ENCODE measurements around the gene PIGO. TPM values are rescaled to one million over a fixed set of nuclear protein-coding genes. Genes with fewer than 3 reads are reported as not detected.

The PIGO gene
- total RNA-seq, 2 experiments from 2014 or later, result 28.5 to 31.6 TPM

- CTCF ChIA-PET, result no interaction called here
Measured at GRCh38 chr9:35054871-35055644, 41.3 kb downstream of the PIGO start.

DNA sequence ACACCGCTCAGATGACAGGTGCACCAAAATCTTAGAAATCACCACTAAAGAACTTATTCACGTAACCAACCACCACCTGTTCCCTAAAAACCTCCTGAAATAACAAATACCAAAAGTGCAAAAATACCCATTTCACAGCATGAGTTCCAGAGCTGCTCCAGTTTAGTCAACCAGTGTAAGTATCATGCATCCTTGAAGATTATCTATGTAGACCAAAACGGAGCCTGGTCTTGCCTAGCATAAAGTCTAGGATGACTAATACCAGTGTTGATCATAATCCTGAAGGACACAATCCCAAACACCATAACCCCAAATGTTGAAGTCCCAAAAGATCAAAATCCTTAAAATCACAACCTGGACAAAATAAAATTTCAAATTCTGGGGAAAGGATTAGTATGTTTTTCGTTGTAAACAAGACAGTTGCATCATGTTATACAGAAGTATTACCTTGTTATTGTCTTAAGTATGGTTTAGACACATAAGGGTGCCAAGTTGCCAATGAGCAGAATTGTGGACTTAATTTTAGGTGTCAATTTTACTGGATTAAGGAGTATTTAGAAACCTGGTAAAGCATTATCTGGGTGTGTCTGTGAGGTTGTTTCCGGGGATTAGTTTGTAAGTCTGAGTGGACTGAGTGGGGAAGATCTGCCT, 42.1 kb downstream of the PIGO start:
- no peak for ATAC-seq
- no peaks in the 10 kb centered on the region for H3K27me3 Mint-ChIP-seq
- H3K9me3 Mint-ChIP-seq (ENCODE audit: low read depth), result no peaks in the 10 kb centered on the region
- no peak for DNase-seq
- CTCF ChIA-PET, result no interaction called here
- peak overlapping the region; percentile 10 for H3K27ac Mint-ChIP-seq
- no peaks in the 10 kb centered on the region for H3K4me1 Mint-ChIP-seq
- peaks cover 62% of the 10 kb centered on the region for H3K36me3 Mint-ChIP-seq
- no peak overlapping the region for H3K4me3 Mint-ChIP-seq

More at GRCh38 chr9:35054871-35055644, 41.3 kb downstream of the PIGO start:
- Mint-ChIP-seq H3K4me3 (no peak overlapping the region), H3K36me3 (peaks cover 67% of the 10 kb centered on the region), H3K4me1 (no peaks in the 10 kb centered on the region), H3K27ac (no peak overlapping the region), H3K9me3 (ENCODE audit: low read depth) (no peaks in the 10 kb centered on the region), H3K27me3 (no peaks in the 10 kb centered on the region)
- ATAC-seq (no peak), DNase-seq (no peak)

- Mint-ChIP-seq H3K9me3 (ENCODE audit: low read depth) (no peaks in the 10 kb centered on the region), H3K4me3 (no peak overlapping the region), H3K27ac (peak overlapping the region; percentile 26), H3K4me1 (no peaks in the 10 kb centered on the region), H3K36me3 (peaks cover 41% of the 10 kb centered on the region), H3K27me3 (no peaks in the 10 kb centered on the region)
- peak; percentile 84 for ATAC-seq
- DNase-seq, result peak; percentile 69
- CTCF ChIA-PET, result interaction anchor here (0.9 to 3.3 kb wide), 15 partner anchors 10 to 502 kb away, joined by 3 to 48 read pairs (median 8); partner anchors contain the start of genes FANCG, PIGO and VCP
Measured at GRCh38 chr9:35051069-35051967, 45.1 kb downstream of the PIGO start.

DNA sequence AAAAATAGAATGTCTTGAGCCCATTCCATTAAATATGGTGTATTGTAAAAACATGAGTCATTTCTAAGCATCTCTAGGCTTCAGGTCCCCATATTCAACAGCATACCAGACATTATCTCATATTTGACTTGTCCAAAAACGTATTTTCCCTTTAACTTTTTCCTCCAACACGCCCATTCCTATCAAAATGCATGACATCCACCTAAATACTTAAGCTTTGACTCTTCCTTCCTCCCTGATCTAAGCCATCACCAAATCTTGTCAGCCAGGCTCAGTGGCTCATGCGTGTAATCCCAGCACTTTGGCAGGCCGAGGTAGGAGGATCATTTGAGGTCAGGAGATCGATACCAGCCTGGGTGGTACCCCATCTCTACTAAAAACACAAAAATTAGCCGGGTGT, 47.9 kb downstream of the PIGO start:
- peaks cover 21% of the 10 kb centered on the region for H3K36me3 Mint-ChIP-seq
- no peak for ATAC-seq
- no peak for DNase-seq
- CTCF ChIA-PET, result interaction anchor here (1.7 kb wide), 1 partner anchor 149 kb away, joined by 8 read pairs; no protein-coding TSS in a partner anchor
- H3K4me3 Mint-ChIP-seq, result no peak overlapping the region
- no peaks in the 10 kb centered on the region for H3K9me3 Mint-ChIP-seq (ENCODE audit: low read depth)
- H3K27ac Mint-ChIP-seq, result no peak overlapping the region
- no peaks in the 10 kb centered on the region for H3K27me3 Mint-ChIP-seq
- H3K4me1 Mint-ChIP-seq, result no peaks in the 10 kb centered on the region

DNA sequence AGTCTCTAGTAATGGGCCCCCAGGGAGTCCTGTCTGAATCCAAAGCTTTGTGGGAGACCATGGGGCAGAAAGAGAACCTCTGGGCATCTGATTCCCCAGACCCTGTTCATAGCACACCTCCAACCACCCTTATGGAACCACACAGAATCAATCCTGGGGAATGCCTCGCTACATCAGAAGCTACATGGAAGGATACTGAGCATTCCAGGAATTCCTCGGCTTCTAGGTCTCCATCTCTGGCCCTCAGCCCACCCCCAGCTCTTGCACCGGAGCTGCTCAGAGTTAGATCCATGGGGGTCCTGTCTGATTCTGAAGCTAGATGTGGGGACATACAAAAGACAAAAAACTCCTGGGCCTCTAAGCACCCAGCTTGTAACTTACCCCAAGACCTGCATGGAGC, 52.3 kb downstream of the PIGO start:
- Mint-ChIP-seq H3K36me3 (peaks cover 4% of the 10 kb centered on the region), H3K4me3 (no peak overlapping the region), H3K9me3 (ENCODE audit: low read depth) (no peaks in the 10 kb centered on the region), H3K27ac (no peak overlapping the region), H3K27me3 (no peaks in the 10 kb centered on the region), H3K4me1 (no peaks in the 10 kb centered on the region)
- DNase-seq, result no peak
- CTCF ChIA-PET, result interaction anchor here (1.4 kb wide), 1 partner anchor 144 kb away, joined by 4 read pairs; no protein-coding TSS in a partner anchor
- no peak for ATAC-seq

DNA sequence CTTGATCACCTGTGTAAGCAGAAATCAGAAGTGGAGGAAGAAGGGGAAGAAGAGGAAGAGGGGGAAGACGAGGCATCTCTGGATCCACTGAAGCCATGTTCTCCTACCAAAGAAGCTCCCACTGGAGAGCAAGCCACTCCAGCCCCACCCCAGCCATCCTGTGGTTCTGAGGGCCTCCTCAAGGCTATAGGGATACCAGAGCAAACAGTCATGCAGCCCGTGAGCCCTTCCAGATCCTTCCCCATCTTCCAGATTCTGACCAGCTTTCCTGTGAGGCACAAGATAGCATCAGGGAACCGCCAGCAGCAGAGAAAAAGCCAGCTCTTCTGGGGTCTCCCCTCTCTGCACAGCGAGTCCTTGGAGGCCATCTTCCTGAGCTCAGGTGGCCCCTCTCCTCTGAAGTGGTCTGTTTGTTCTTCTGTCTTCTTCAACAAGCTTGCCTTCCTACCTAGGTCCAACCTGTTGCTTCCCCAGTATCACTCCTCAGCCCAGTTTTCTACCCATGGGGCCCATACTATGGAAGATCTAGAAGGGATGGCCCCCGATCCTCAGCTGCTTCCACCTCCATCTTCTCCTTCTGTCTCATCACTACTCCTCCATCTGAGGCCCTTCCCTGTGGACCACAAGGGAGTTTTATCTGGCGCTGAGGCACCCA, 53.4 kb downstream of the PIGO start:
- no peak overlapping the region for H3K4me3 Mint-ChIP-seq
- ATAC-seq (no peak), DNase-seq (no peak)
- H3K27me3 Mint-ChIP-seq, result no peaks in the 10 kb centered on the region
- CTCF ChIA-PET, result interaction anchor here (3.3 kb wide), 1 partner anchor 8 kb away, joined by 12 read pairs; no protein-coding TSS in a partner anchor
- H3K9me3 Mint-ChIP-seq (ENCODE audit: low read depth), result no peaks in the 10 kb centered on the region
- H3K27ac Mint-ChIP-seq, result no peak overlapping the region
- no peaks in the 10 kb centered on the region for H3K36me3 Mint-ChIP-seq
- no peaks in the 10 kb centered on the region for H3K4me1 Mint-ChIP-seq

DNA sequence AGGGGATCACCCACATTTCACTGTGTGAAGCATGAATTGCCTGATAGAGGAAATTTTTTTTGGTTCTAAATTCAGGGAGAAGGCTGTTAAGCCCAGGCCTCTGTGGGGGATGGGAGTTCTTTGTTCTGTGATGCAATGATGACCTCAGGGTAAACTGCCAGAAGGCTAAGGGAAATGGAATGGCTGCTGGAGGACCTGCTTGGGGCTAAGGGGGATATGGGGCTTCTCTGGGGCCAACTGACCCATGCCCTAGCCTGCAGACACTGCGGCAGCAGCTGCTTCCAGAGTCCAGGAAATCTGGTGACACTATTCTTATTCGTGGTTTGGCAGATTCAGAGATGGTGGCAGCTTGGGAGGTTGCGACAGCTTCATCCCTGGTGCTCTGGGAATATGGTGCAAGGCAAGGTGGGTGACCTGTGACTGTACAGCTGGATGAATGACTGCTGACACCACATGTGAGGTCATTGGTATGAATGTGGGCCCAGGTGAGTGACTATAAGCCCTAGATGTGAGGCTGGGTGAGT, 54.2 kb downstream of the PIGO start:
- Mint-ChIP-seq H3K27ac (no peak overlapping the region), H3K9me3 (ENCODE audit: low read depth) (no peaks in the 10 kb centered on the region), H3K27me3 (no peaks in the 10 kb centered on the region), H3K4me1 (no peaks in the 10 kb centered on the region), H3K4me3 (no peak overlapping the region), H3K36me3 (no peaks in the 10 kb centered on the region)
- DNase-seq (no peak), ATAC-seq (no peak)
- CTCF ChIA-PET, result interaction anchor here (0.9 to 3.3 kb wide), 2 partner anchors 9 to 340 kb away, joined by 3 to 12 read pairs; no protein-coding TSS in a partner anchor

Other genes starting within 250 kb of the PIGO start
- gene PHF24, start 138.3 kb downstream of the PIGO start, total RNA-seq, result not detected
- 1 to 10 TPM; 5.2 to 5.5 TPM for gene DNAJB5, start 106.8 kb downstream of the PIGO start, total RNA-seq
- 100 to 1,000 TPM; 222 to 298 TPM for gene VCP, start 24.0 kb downstream of the PIGO start, total RNA-seq
- gene FANCG, start 16.6 kb downstream of the PIGO start, total RNA-seq, result 100 to 1,000 TPM; 121 to 141 TPM
- gene STOML2, start 6.5 kb upstream of the PIGO start, total RNA-seq, result 100 to 1,000 TPM; 145 to 169 TPM
- 10 to 100 TPM; 15.9 to 17.1 TPM for gene ATOSB, start 19.3 kb upstream of the PIGO start, total RNA-seq
- gene UNC13B, start 65.4 kb upstream of the PIGO start, total RNA-seq, result 1 to 10 TPM in 1 of 2 experiments, under 1 TPM in 1; 0.94 to 1.2 TPM